Lower leg skin (tissue), 3 donors: ENCODE measurements around the gene EIF3D.

Experiments
- CTCF ChIP-seq, 3 donors: fragments of 450-650 bp; IDR thresholded peaks; one replicate each; pipeline ENCODE4 v1.5.1; 2016; ENCODE audit warnings: antibody characterized with exemption in 3 of 3, mild to moderate bottlenecking in 3 of 3, moderate library complexity in 2 of 3
- POLR2A ChIP-seq, 2 donors: fragments of 450-650 bp; IDR thresholded peaks; one replicate each; pipeline ENCODE4 v1.6.1; 2016 to 2017; ENCODE audit warnings: antibody characterized with exemption in 2 of 2, mild to moderate bottlenecking in 1 of 2, moderate library complexity in 1 of 2

GRCh38 chr22:36578619-36579018, 49.7 kb upstream of the EIF3D start:
- TF ChIP-seq CTCF (IDR thresholded peaks at IDR 0.05) = no peak
- TF ChIP-seq POLR2A (IDR thresholded peaks at IDR 0.05) = no peak
